Activated CD8-positive, alpha-beta memory T cell treated with anti-CD3 and anti-CD28 coated beads, Interleukin-2, amount 50 U/mL, for 1 hour (primary cell): ENCODE measurements around the gene ACTR6.

ENCODE experiments used
- DNase-seq: peaks from one replicate; pipeline ENCODE4 v3.0.0-alpha.2; 2020; ENCODE audit errors: extremely low read depth

ACTR6 gene

DNA sequence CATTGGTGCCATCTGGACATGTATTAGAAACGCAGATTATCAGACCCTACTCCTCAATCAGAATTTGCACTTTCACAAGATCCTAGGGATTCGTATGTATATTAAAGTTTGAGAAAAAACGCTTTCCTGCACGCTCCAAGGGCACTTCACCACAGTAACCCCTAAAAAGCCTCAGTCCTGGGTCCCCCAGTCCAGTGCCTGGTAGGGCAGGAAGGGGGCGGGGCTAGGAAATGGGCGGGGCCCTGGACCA, 65.9 kb downstream of the ACTR6 start:
- peak; percentile 75 for DNase-seq

- DNase-seq, result peak; percentile 83
Observed at GRCh38 chr12:100266835-100267602, 66.4 kb downstream of the ACTR6 start, which contains the start of the genes DEPDC4 and SCYL2. Gene DEPDC4, minus strand, starts transcription at chr12:100267079. Its CDS starts 3 bp downstream, at chr12:100267076. Gene SCYL2, plus strand, starts transcription at chr12:100267177. Its CDS starts 15,794 bp downstream, at chr12:100282971.

DNA sequence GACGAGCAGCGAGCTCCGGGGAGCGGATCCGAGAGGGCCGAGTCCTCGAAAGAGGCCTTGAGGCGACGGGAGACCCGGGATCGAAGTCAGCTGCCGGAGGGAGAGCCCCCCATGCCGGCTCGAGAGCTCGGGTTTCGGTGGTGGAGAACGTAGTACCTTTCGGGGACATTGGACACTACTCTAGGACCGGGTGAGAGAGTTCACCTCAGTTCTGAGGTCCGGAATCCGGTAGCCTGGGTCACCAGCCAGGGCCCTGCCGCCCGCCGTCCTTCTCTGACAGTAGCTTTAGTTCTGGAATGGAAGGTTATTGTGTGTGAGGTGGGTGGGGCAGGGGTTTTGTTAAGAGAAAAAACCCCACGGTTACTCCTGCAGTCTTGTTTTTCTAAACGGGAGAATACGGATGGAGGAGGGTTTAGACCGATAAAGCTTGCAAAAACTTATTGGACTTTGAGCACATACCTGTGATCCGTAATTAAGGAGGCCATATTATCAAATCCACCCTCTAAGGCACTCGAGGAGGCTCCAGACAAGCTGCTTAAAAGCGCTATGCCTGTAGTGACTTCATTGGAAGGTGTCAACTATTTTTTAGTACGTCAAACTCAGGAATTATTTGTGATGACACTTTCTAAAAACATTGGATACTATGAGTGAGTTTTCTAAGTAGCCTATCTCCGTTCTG, 67.1 kb downstream of the ACTR6 start:
- DNase-seq, result no peak

DNA sequence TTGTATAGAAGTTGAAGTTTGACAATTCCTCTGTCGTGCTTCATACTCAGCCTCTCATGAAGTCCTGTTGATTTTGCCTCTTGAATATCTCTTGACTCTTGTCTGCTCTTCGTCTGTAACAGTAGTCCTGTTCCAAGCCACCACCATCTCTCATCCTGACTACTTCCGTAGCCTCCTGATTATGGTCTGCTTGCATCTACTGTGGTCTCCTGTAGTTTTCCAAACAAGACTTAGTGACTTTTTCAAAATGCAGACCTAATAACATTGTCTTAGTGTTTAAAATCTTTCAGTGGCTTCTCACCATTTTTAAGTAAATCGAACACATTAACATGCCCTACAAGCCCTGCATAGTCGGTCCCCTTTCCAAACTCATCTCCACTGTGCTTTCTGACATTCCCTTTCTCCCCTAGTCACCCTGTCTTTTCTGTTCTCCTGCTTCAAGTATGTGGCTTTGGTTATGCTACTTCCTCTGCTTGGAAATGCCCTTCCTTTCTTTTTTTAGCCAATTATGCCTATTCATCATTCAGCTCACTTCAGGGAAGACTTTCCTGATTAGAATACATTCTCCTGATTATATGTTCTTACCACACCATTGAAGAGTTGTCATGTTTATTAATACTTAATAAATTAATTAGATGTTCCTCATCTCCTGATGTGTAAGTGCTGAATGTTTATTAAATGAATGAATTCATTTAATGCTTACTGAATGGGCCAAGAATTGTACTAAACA, 68.4 kb downstream of the ACTR6 start:
- DNase-seq, result no peak

GRCh38 chr12:100273782-100274181, 73.2 kb downstream of the ACTR6 start:
- no peak for DNase-seq
